Pulmonary artery endothelial cell (primary cell): ENCODE results near the gene CNN3. TPM values are rescaled to one million over a fixed set of nuclear protein-coding genes. Genes with fewer than 3 reads are reported as not detected.
"Not testable (repeated sequence)": the region's sequence is repeated elsewhere in the genome, so short reads cannot be mapped to it uniquely, and the experiment has no call there.

Experiments used
- DNase-seq: peaks from one replicate; pipeline ENCODE4 v3.0.0-alpha.2; 2011; ENCODE audit warnings: low read depth, low spot score
- total RNA-seq: library from RNA; depleted of rRNA; stranded (reverse); fragments of >200 nt; gene quantifications from 2 replicates; pipeline ENCODE4 v1.2.3, GENCODE V29; 2014

CNN3 gene
- total RNA-seq, 1 donor from 2014 or later, result 334 TPM

GRCh38 chr1:94949681-94950661 is 23.1 kb upstream of the CNN3 start:
- DNase-seq, result no peak

GRCh38 chr1:94947437-94947836 is 20.5 kb upstream of the CNN3 start:
- no peak for DNase-seq

GRCh38 chr1:94946886-94947285 is 20.0 kb upstream of the CNN3 start:
- DNase-seq, result no peak

- no peak for DNase-seq
Measured at GRCh38 chr1:94942171-94943128, 15.5 kb upstream of the CNN3 start.

GRCh38 chr1:94941480-94941879 is 14.6 kb upstream of the CNN3 start:
- DNase-seq, result not testable (repeated sequence)

- DNase-seq, result no peak
Measured at GRCh38 chr1:94940738-94941137, 13.8 kb upstream of the CNN3 start.

GRCh38 chr1:94937820-94938219 is 10.9 kb upstream of the CNN3 start:
- no peak for DNase-seq

- DNase-seq, result no peak
Measured at GRCh38 chr1:94936861-94937620, 10.1 kb upstream of the CNN3 start.

- DNase-seq, result no peak
Measured at GRCh38 chr1:94935476-94935875, 8.6 kb upstream of the CNN3 start.

- DNase-seq, result no peak
Measured at GRCh38 chr1:94935034-94935433, 8.1 kb upstream of the CNN3 start.

GRCh38 chr1:94934551-94934950 is 7.6 kb upstream of the CNN3 start:
- no peak for DNase-seq

GRCh38 chr1:94931254-94931841 is 4.4 kb upstream of the CNN3 start:
- no peak for DNase-seq

- no peak for DNase-seq
Measured at GRCh38 chr1:94929351-94930217, 2.7 kb upstream of the CNN3 start.

- DNase-seq, result no peak
Measured at GRCh38 chr1:94928293-94928939, 1.5 kb upstream of the CNN3 start.

GRCh38 chr1:94927405-94928175 is 680 bp upstream of the CNN3 start:
- DNase-seq, result no peak

- DNase-seq, result no peak
Measured at GRCh38 chr1:94926126-94926914, 590 bp downstream of the CNN3 start.

GRCh38 chr1:94925561-94926125 is 1.3 kb downstream of the CNN3 start:
- DNase-seq, result peak; percentile 68
